PC-3 (cell line): ENCODE data around the gene SERPINE2. TPM values are rescaled to one million over a fixed set of nuclear protein-coding genes. Genes with fewer than 3 reads are reported as not detected.

Source experiments
- ATAC-seq: fragments of 200-7000 bp; cut with Tn5 transposase; 2 replicates; pipeline ENCODE4 v1.9.1; 2020; ENCODE audit warnings: mild to moderate bottlenecking, moderate library complexity
- BruUV-seq: library from RNA; stranded (reverse); fragments of 400-500 nt; replicated peaks from 2 replicates; lab custom pipeline; 2021; lab: Mats Ljungman, UMichigan
- CTCF ChIA-PET: fragments of 300-600 bp; sonication (Branson Sonifier 250); formaldehyde crosslinking; loops from one replicate; lab custom pipeline; 2022; ENCODE audit warnings: antibody characterized with exemption; lab: Charles Lee
- POLR2A ChIA-PET: fragments of 300-600 bp; sonication (Branson Sonifier 250); formaldehyde crosslinking; loops from one replicate; lab custom pipeline; 2022; ENCODE audit warnings: antibody characterized with exemption; ENCODE audit not compliant: unreplicated experiment; lab: Charles Lee
- DNase-seq: peaks from one replicate; pipeline ENCODE4 v3.0.0-alpha.2; 2015
- H2AFZ ChIP-seq: fragments of 300-600 bp; sonication (generic); 2 replicates; pipeline ENCODE4 v1.6.0; 2016; ENCODE audit warnings: antibody characterized with exemption, low read length
- H3F3A ChIP-seq: fragments of 300-600 bp; sonication (generic); one replicate; pipeline ENCODE4 v1.6.0; 2017; ENCODE audit warnings: antibody characterized with exemption, low read length, control low read depth, mild to moderate bottlenecking; ENCODE audit not compliant: unreplicated experiment
- H3K27ac ChIP-seq: fragments of 300-600 bp; sonication (generic); 2 replicates; pipeline ENCODE4 v1.5.1; 2016; ENCODE audit warnings: mild to moderate bottlenecking, low read length
- H3K27me3 ChIP-seq: fragments of 300-600 bp; sonication (generic); 2 replicates; pipeline ENCODE4 v1.6.1; 2016; ENCODE audit warnings: low read length, mixed read lengths
- H3K36me3 ChIP-seq: fragments of 300-600 bp; sonication (generic); 2 replicates; pipeline ENCODE4 v1.6.1; 2016; ENCODE audit warnings: low read depth, mixed run types, low read length, mixed read lengths
- H3K4me1 ChIP-seq: fragments of 300-600 bp; sonication (generic); 2 replicates; pipeline ENCODE4 v1.5.1; 2016; ENCODE audit warnings: low read length; ENCODE audit not compliant: insufficient read depth
- H3K4me2 ChIP-seq: fragments of 300-600 bp; sonication (generic); 2 replicates; pipeline ENCODE4 v1.6.0; 2016; ENCODE audit warnings: low read length
- H3K4me3 ChIP-seq: fragments of 300-600 bp; sonication (generic); 2 replicates; pipeline ENCODE4 v1.5.1; 2016; ENCODE audit warnings: mild to moderate bottlenecking, low read length, mixed read lengths
- H3K79me2 ChIP-seq: fragments of 300-600 bp; sonication (generic); 2 replicates; pipeline ENCODE4 v1.6.1; 2017; ENCODE audit warnings: low read length, mixed read lengths
- H3K9ac ChIP-seq: fragments of 300-600 bp; sonication (generic); 2 replicates; pipeline ENCODE4 v1.6.0; 2016; ENCODE audit warnings: mild to moderate bottlenecking, low read length
- H3K9me2 ChIP-seq: fragments of 300-600 bp; sonication (generic); replicated peaks from 2 replicates; pipeline ENCODE4 v1.6.1; 2016; ENCODE audit warnings: mixed run types, low read length, mixed read lengths
- H3K9me3 ChIP-seq: fragments of 300-600 bp; sonication (generic); 2 replicates; pipeline ENCODE4 v1.6.1; 2016; ENCODE audit warnings: low read length, mixed read lengths
- H4K20me1 ChIP-seq: fragments of 300-600 bp; sonication (generic); 2 replicates; pipeline ENCODE4 v1.6.1; 2016; ENCODE audit warnings: low read length, mixed read lengths
- CTCF ChIP-seq: fragments of 300-600 bp; sonication (generic); conservative IDR thresholded peaks from 2 replicates; pipeline ENCODE4 v1.5.1; 2017; ENCODE audit warnings: antibody characterized with exemption, low read depth, mild to moderate bottlenecking, low read length
- EZH2 ChIP-seq: fragments of 300-600 bp; sonication (generic); IDR thresholded peaks from one replicate; pipeline ENCODE4 v1.6.1; 2017; ENCODE audit warnings: antibody characterized with exemption, mild to moderate bottlenecking, low read length; ENCODE audit not compliant: unreplicated experiment
- EZH2phosphoT487 ChIP-seq: fragments of 300-600 bp; sonication (generic); IDR thresholded peaks from 2 replicates; pipeline ENCODE4 v1.6.1; 2018; ENCODE audit warnings: mild to moderate bottlenecking, antibody characterized with exemption, low read length, borderline replicate concordance
- intact Hi-C: fragments of 100-400 bp; cut with micrococcal nuclease; formaldehyde crosslinking; loops from 2 replicates; pipeline ENCODE4 v1.9.0; 2023
- total RNA-seq: library from RNA; depleted of rRNA; stranded (reverse); fragments of >200 nt; gene quantifications from 2 replicates; pipeline ENCODE4 v1.2.3, GENCODE V29; 2014

SERPINE2 gene
- total RNA-seq, 1 experiment from 2014 or later = 17.1 TPM

- no TSS peak for BruUV-seq
- POLR2A ChIA-PET = no interaction called here
Measured at GRCh38 chr2:224016963-224017362, 22.1 kb downstream of the SERPINE2 start.

GRCh38 chr2:224014336-224014735 is 24.8 kb downstream of the SERPINE2 start:
- H3K79me2 ChIP-seq = no peaks in the 10 kb centered on the region
- H3K36me3 ChIP-seq = no peaks in the 10 kb centered on the region
- H3K9me2 ChIP-seq = no peaks in the 10 kb centered on the region
- ChIA-PET POLR2A (no interaction called here), CTCF (no interaction called here)
- no peaks in the 10 kb centered on the region for H3K9me3 ChIP-seq
- ATAC-seq (no peak), DNase-seq (no peak)
- no peaks in the 10 kb centered on the region for H4K20me1 ChIP-seq
- H3K4me2 ChIP-seq = no peak overlapping the region
- H2AFZ ChIP-seq = no peak overlapping the region
- no peak overlapping the region for H3K27ac ChIP-seq
- H3F3A ChIP-seq = no peaks in the 10 kb centered on the region
- H3K4me1 ChIP-seq = peaks cover 10% of the 10 kb centered on the region
- intact Hi-C loops = no loop called here
- BruUV-seq = no TSS peak
- no peak overlapping the region for H3K9ac ChIP-seq
- TF ChIP-seq CTCF (no peak), EZH2phosphoT487 (no peak), EZH2 (no peak)
- H3K4me3 ChIP-seq = no peak overlapping the region
- no peaks in the 10 kb centered on the region for H3K27me3 ChIP-seq

More at GRCh38 chr2:224016963-224017362, 22.1 kb downstream of the SERPINE2 start:
- no peaks in the 10 kb centered on the region for H3K9me3 ChIP-seq
- no peaks in the 10 kb centered on the region for H4K20me1 ChIP-seq
- intact Hi-C loops = no loop called here
- no peak overlapping the region for H2AFZ ChIP-seq
- no peaks in the 10 kb centered on the region for H3K27me3 ChIP-seq
- H3K4me1 ChIP-seq = no peaks in the 10 kb centered on the region
- no peak overlapping the region for H3K27ac ChIP-seq
- no peaks in the 10 kb centered on the region for H3K79me2 ChIP-seq
- TF ChIP-seq CTCF (no peak), EZH2 (no peak), EZH2phosphoT487 (no peak)
- CTCF ChIA-PET = interaction anchor here (0.6 kb wide), 1 partner anchor 52 kb away, joined by 4 read pairs; no protein-coding TSS in a partner anchor
- no peak for DNase-seq
- H3K4me2 ChIP-seq = no peak overlapping the region
- H3K4me3 ChIP-seq = no peak overlapping the region
- no peak overlapping the region for H3K9ac ChIP-seq
- H3K9me2 ChIP-seq = no peaks in the 10 kb centered on the region
- H3F3A ChIP-seq = no peaks in the 10 kb centered on the region
- no peaks in the 10 kb centered on the region for H3K36me3 ChIP-seq
- no peak for ATAC-seq

DNA sequence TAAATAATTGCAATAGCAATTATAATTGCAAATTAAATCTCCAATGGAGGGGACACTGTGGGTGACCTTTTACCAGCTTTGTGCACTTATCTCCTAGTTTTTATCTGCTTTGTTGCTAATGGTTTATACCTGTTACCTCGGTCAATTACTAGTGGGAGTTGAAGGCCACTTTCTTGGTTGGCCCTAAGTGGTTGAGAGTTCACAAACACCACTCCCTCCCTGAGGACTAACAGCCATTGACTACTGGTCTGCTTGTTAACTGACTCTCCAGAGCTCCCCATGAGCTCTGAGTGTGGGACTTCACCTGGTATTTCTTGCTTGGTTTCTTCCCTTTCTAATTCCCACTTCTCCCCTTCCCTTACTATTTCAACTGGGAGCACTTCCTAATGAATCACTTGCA is 27.2 kb downstream of the SERPINE2 start:
- Histone ChIP-seq H3K9ac (no peak overlapping the region), H3K4me2 (no peak overlapping the region), H3F3A (no peaks in the 10 kb centered on the region), H3K4me3 (no peak overlapping the region), H3K4me1 (peaks cover 11% of the 10 kb centered on the region), H3K79me2 (no peaks in the 10 kb centered on the region), H3K9me3 (no peaks in the 10 kb centered on the region), H3K27ac (no peak overlapping the region), H3K36me3 (no peaks in the 10 kb centered on the region), H4K20me1 (no peaks in the 10 kb centered on the region), H3K9me2 (no peaks in the 10 kb centered on the region), H3K27me3 (no peaks in the 10 kb centered on the region), H2AFZ (no peak overlapping the region)
- no peak for DNase-seq
- POLR2A ChIA-PET = no interaction called here
- TF ChIP-seq CTCF (no peak), EZH2phosphoT487 (no peak), EZH2 (no peak)
- intact Hi-C loops = no loop called here
- BruUV-seq = no TSS peak
- no peak for ATAC-seq
- CTCF ChIA-PET = no interaction called here
